Stimulated activated CD4-positive, alpha-beta T cell treated with anti-CD3 and anti-CD28 coated beads, Interleukin-12 subunit alpha, Interleukin-12 subunit beta, amount 100 ng/mL, for 48 hours (primary cell): ENCODE data around the gene SGTA.
A peak's percentile ranks its signal among the peaks of the same experiment; 100 is the strongest.
"Not testable (repeated sequence)": the region's sequence is repeated elsewhere in the genome, so short reads cannot be mapped to it uniquely, and the experiment has no call there.

ENCODE experiments used
- DNase-seq, 3 donors: peaks; one replicate each; pipeline ENCODE4 v3.0.0-alpha.2; 2020; ENCODE audit warnings: low read depth in 2 of 3, low spot score in 1 of 3

SGTA gene, protein sequence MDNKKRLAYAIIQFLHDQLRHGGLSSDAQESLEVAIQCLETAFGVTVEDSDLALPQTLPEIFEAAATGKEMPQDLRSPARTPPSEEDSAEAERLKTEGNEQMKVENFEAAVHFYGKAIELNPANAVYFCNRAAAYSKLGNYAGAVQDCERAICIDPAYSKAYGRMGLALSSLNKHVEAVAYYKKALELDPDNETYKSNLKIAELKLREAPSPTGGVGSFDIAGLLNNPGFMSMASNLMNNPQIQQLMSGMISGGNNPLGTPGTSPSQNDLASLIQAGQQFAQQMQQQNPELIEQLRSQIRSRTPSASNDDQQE

DNA sequence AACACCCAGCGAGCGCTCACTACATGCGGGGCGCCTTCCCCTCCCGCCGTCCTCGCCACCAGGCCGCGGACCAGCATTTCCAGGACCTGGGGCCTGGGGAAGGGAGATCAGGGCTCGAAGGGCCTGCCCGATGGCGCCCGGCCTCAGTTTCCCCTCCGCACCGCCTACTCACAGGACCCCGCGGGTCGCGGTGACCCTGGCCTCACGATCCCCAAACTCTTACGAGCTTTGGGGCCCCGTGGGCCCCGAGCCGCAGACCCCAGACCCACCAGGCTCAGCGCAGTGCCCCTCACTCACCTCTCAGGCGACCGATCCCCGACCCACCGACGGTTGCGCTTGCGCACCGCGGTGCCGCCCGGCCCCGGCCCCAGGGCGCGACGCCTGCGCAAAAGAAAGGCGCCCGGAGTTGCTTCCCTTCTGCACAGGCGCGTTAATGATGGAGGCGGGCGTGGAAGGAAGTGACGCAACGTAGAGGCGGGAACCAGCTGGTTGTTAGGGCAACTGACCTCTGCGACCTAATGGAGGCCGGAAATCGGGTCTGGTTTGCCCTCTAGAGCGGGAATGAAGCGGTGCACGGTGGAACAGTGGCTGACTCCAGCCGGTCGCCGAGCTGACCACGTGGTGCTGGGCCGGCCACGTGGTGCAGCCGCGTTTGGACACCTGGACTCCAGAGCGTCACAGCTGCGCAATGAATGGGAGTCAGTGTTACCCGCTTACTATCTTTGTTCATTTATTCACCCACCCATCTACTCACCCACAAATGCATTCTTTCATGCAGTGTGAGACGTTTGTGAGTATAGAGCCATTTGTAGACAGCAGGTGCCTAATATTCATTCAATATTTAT is at the start of gene SGTA:
Gene SGTA (minus strand): TSS at position 338 of the 845 bp plus-strand sequence. CDS start 14,205 bp downstream, outside the sequence.
- peak; percentile 96 to 98 (median 96) for DNase-seq

DNA sequence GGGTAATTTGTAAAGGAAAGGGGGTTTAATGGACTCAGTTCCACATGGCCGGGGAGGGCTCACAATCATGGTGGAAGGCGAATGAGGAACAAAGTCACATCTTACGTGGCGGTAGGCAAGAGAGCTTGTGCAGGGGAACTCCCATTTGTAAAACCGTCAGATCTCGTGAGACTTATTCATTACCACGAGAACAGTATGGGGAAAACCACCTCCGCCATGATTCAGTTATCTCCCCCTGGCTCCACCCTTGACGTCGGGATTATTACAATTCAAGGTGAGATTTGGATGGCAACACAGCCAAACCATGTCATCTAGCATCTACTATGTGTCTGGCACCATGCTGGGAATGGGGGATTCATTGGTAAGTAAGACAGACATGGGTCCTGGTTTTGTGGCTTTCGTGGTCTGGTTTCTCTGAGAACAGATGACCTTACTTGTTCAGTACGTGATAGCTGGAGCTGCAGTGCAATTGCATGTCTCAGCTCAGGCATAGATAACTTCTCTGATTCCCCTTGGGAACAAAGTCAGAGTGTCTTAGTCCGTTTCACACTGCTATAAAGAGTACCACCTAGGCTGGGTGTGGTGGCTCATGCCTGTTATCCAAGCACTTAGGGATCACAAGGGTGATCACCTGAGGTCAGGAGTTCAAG is 44.9 kb upstream of the SGTA start:
- DNase-seq: no peak

DNA sequence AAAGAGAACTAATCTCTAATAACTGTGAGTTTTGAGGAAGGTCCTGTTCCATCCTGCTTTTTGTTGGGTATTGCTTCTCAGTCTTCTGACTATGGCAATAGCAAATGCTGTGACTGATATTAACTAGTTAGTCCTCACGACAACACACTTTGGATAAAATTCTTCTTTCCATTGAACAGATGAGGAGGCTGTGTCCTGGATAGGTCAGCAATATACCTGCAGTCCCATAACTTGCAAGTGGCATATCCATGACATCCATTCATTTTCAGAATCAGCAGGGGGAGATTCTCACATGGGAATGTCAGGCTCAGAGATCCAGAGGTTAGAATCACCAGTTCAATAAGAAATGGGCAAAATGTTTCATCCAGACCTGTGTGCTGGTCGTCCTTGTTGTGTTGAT is 43.9 kb upstream of the SGTA start:
- DNase-seq: no peak

DNA sequence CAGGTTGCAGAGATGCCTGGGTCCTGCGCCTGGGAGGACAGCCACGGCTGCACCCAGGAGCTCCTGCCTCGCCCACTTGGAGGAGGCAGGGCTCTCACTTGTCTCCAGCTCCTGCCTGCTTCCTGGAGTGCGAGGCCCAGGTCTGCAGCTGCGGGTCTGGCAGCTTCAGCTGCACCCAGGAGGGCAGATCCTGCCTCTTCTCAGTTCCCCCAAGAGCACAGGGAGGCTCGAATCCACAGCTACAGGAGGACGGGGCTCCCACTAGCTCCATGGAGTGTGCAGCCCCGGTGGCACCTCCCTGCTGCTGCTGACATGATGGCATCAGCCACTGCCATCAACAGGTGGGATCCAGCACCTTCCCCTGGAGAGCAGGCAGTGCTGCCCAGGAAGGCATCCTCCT is 41.1 kb upstream of the SGTA start:
- no peak for DNase-seq

DNA sequence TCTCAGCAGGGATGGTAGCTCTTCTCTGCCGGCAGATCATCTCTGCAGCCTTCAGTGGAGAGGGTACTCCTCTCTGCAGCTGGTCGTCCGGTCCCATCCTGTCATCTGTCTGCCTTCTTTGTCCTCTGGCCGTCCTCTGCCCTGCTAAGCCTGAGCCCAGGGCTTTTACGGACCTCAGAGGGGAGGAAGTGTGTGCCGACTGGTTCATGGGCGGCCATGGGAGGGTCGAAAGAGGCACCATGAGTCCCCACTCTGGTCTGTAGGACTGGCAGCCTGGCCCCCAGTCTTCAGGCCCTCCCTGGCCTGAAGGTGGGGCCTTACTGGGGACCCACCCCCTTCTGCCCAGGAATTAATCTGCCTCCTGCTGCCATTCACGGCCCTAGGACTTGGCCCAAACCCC is 40.6 kb upstream of the SGTA start:
- no peak for DNase-seq

DNA sequence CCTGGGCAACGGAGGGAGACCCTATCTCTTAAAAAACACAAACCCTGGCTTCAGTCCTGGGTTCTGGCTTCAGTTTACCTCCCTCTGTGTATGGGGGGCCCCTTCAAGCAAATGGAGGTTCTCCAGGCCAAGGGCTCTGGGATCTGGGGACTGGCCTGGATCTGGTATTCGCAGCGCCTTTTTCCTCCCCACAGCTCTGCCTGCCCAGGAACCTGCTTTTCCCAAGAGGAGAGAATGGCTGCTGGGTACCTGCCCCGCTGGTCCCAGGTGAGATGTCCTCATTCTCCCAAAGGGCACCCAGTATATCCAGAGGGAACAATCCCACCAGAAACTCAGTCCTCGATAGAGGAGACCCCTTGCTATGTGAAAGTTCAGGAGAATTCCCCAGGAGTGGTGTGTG is 39.8 kb upstream of the SGTA start:
- no peak for DNase-seq

DNA sequence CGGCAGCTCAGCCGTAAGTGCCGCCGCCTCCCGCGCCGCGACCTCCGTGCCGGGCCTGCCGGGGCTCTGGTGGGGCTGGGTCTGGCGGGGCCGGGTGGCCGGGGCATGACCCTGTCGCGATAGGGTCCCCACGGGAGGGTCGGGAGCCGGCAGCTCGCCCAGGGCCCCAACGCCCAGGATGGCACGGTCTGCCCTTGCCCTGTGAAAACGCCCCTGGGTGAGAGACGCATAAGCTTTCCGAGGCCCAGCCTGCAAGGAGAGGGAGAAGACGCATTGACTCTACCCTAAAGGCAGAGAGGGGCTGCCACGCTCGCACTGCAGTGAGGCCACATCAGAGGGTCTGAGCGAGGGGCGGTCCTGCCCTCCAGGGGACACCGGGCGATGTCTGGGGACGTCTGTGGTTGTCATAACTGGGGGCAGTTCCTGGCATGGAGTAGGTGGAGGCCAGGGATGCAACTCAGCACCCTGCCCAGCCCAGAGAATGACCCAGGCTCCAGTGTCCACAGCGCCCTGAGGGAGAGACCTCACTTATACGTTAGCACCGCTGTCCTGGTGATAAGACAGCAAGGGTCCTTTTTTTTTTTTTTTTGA is 37.1 kb upstream of the SGTA start:
- no peak for DNase-seq

DNA sequence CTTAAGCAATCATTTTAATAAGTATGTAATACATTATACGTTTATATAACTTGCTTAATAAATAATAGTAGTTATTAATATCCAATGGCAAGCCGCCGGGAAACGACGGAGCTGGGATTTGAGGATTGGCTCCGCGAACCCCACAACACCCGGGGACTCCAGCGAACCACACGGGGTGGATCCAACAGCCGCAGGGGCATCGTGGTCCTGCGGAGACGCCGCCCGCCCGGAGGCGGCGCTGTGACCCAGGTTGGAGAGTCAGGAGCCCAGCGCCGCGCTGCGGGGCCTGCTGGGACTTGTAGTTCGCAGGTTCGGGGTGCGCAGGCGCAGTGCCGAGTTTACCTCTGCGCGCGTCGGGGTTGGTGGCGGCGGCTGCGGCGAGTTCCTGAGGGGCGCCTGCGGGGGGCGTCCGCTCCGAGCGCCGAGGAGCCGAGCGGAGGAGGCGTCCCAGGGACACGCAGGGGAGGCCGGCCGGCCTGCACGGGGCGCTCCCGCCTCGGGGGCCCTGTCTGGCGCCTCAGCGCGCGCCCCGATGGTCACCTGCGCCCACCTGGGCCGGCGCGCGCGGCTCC is 36.6 kb upstream of the SGTA start, which contains the start of gene ZNF554:
Gene ZNF554 (plus strand): TSS at position 329 of the 572 bp plus-strand sequence. CDS start 204 bp downstream, at position 533.
- DNase-seq: peak; percentile 94 to 98 (median 94)

DNA sequence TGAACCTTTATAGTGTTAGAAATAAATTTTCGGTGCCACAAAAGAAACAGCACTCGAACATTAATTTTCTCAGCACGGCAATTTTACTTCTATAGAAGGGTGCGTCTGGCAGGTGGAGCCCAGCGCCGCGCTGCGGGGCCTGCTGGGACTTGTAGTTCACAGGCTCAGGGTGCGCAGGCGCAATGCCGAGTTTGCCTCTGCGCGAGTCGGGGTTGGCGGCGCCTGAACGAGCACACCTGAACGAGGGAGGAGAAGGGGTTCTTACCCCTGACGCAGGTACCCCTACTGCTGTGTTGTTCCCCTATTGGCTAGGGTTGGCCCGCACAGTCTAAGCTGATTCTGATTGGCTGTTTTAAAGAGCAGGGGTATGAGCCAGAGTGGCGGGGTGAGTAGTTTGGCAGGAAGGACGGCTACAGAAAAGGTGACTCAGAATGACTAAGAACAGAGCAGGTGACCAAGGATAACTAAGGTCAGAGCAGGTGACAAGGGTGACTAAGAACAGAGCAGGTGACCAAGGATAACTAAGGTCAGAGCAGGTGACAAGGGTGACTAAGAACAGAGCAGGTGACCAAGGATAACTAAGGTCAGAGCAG is 34.3 kb upstream of the SGTA start:
- DNase-seq: not testable (repeated sequence)

DNA sequence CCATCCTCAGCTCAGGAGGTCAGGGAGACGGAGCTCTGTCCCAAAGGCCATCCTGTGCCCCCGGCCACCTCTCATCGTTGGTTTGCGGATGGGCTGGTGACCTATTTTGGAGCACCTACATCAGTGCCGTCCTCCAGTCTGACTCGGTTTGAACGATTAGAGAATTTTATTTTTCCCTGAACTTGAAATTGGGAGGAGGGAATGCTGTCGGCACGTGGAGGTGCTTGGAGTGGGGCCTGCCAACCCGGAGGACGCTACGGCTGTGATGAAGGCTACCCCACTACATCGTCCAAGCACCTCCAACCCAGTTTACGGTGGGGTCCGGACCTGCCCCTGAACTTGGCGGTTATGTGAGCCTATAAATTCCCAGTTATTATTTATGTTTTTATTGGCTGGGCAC is 33.6 kb upstream of the SGTA start:
- DNase-seq: no peak

DNA sequence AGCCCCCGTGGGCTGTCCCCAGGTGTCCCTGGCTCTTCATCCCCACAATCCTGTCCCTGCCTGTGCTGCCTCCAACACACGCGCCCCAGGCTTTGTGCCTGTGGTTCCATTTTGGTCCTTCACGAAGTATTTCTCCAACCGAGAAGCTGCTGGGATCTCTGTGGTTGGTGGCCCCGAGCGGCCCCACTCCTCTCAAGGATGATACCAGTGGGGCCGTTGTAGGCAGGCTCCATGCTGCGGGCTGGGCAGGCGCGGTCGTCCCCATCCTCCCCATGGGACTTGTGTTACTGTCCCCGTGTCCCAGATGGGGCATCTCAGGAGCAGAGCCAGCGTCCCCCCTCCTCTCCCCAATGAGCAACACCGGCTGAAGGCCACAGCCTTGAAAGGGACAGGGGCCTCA is 32.9 kb upstream of the SGTA start:
- DNase-seq: no peak

DNA sequence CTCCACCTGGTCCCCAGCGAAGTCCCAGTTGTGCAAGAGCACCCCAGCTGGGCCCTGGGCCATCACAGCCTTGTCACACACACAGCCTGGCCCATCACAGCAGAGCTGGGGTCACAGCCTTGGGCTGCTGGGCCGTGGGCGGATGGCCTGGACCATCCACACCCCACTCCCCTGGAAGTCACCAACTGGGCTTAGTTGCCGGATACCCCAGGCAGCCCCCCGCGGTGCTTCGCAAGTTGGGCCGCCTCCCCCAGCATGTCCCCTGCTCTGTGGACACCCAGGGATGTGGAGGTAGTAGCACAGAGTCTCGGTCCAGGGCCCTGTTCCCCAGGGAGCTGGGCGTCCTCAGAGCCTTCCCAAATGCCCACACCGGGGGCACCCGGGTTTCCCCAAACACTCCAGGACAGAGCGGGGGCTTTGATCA is 32.1 kb upstream of the SGTA start:
- DNase-seq: no peak

DNA sequence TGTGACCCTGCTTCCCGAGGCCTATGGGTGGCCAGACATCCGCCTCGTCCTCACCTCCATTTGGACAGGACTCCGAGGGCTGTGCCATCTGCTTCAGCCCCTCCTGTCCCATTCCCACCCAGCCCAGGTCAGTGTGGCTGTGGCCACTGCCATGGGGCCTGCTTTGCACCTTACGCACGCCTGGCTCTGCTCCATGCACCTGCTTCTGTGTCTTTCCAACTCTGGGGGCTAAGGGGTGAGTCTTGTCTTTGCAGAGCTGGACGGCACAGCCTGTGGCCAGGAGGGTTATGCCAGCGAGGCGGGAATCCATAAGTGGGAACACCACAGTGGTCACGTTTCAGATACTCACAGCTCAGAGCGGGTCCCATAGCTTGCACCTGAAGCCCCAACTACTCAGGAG is 31.4 kb upstream of the SGTA start:
- DNase-seq: no peak

DNA sequence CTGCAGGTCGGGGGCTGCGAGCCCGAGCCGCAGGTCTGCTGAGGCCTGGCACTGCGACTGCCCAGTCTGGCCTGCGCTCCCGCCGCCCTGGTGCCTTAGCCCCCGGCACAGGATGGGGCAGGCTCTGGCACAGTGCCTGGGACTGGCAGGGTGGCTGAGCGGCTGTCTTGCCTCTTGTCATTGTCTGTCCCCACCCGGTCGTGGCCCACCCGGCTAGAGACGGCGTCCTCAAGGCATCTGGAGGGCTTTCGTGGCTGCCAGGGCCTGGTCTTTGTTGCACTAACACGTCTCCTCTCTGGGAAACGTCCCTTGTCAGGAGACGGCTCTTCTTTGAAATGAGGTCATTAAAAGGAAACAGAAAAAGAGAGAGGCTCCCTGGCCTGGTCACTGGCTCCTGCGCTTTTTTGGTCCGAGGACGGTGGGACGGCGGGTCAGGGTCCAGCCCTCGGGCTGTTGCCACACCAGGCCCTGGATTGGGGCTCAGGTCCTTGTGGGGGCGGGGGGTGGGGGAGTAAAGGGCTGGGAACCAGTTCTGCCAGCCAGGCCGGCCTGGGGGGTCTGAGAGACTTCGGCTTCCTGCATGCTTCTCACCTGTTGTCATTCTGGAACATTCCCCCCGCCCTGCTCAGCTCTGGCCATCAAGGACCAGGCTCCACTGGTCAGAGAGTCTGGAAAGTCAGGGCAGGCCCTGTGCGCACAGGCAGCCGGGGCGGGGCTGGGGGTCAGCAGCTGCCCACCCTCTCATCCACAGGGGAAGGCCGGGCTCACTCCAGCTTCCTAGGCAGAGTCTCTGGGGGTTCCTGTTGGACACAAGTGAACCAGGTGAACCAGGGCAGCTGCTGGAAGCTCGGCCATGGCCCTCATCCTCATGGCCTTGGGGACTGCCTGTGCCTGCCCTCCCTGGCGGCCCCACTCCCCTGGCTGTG is 30.4 kb upstream of the SGTA start:
- DNase-seq: no peak

DNA sequence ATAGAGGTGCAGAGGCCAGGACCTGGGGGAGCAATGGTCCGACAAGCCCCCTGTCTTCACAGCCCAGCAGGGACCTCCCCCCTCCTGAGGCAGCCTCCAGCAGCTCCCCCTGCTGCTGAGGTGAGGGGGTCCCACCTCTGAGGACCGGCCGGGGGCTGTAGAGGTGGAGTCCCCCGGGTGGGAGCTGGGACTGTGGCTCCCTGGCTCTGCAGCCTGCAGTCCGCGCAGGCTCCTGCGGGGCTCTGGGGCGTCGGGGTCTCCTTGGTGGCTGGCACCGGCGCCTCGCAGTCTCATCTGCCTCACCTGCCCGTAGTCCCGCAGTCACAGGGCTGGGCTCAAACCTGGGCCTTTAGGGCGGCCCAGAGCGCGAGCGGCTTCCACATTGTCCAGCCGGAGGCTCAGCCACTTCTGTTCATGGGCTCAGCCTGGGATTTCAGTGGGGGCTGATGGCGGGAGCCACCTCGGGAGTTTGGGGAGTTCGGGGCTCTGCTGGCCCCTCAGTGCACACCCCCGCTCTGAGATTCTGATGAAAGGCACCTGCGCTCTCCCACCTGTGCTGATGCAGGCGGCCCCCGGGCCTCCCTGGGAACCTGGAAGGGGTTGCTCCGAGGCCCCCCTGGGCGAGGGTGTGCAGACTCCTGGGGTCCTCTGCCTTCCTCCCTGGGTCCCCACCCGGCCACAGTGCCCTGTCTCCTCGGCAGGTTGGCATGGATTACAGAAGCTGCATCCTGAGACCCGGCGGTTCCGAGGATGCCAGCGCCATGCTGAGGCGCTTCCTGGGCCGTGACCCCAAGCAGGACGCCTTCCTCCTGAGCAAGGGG is 29.6 kb upstream of the SGTA start:
- no peak for DNase-seq

DNA sequence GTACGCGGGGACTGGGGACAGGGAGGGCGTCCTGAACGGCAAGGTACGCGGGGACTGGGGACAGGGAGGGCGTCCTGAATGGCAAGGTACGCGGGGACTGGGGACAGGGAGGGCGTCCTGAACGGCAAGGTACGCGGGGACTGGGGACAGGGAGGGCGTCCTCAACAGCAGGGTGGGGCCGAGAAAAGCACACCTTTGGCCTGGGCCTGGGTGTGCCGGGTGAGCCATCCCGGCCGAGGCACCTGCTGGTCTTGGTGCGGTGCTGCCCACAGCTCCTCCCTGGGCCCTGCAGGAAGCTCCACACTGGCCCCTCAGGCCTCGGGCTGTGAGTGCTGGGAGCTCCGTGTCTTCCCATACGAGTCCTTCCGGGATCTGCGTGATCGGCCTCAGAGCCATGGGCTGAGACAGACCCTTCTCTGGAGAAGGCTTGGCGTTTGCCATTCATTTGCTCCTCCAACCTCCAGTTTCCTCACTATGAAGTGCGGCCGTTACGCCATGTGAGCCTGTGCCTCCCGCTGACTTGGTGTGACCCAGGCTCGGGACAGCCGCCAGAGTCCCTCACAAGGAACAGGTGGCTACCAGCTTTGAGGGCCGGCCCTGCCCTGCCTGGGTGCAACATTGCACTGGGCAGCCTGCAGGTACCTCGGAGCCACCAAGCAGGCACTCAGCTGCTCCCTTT is 28.8 kb upstream of the SGTA start:
- no peak for DNase-seq

DNA sequence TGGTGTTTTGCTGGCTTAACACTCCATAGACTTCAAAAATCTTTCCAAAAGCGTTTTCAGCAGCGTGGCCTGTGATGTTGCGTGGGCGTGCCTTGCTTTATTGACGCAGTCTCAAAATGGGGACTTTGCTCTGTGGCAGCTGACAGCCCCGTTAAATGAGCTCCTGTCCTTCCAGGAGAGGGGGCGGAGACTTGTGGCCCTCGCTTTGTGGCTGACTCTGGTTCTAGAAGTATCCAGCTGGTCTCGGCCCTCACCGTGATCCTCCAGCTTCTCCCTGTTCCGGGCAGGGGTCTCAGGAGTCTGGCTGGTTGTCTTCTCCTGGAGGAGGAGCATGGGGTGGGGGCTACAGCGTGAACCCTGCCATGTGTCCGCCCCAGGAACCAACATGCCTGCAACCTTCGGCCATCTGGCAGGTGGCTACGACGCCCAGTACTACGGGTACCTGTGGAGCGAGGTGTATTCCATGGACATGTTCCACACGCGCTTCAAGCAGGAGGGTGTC is 28.2 kb upstream of the SGTA start:
- DNase-seq: no peak
